ENCODE measurements around the gene EHMT1. TPM values are rescaled to one million over a fixed set of nuclear protein-coding genes. Genes with fewer than 3 reads are reported as not detected.

The EHMT1 gene
- total and polyA plus RNA-seq, 2 experiments from 2014 or later = 162 to 177 TPM

DNA sequence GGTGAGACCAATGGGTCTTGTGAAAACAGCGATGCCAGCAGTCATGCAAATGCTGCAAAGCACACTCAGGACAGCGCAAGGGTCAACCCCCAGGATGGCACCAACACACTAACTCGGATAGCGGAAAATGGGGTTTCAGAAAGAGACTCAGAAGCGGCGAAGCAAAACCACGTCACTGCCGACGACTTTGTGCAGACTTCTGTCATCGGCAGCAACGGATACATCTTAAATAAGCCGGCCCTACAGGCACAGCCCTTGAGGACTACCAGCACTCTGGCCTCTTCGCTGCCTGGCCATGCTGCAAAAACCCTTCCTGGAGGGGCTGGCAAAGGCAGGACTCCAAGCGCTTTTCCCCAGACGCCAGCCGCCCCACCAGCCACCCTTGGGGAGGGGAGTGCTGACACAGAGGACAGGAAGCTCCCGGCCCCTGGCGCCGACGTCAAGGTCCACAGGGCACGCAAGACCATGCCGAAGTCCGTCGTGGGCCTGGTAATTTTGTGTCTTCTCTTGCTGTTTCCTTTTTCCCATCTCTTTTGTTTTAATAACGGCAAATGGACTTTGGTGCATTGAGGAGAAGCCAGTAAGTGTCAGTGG, 98.0 kb downstream of the EHMT1 start (continued):
- TF ChIP-seq ZNF462 (CRISPR knock-in tag; IDR thresholded peaks at IDR 0.05) (no peak), NANOG (IDR thresholded peaks at IDR 0.05; ENCODE audit: borderline replicate concordance) (no peak), EZH2 (IDR thresholded peaks at IDR 0.05; ENCODE audit: low read depth, unreplicated experiment) (no peak), EZH2phosphoT487 (IDR thresholded peaks at IDR 0.05; ENCODE audit: unreplicated experiment) (no peak)
- TF ChIP-seq, protein P1, sequence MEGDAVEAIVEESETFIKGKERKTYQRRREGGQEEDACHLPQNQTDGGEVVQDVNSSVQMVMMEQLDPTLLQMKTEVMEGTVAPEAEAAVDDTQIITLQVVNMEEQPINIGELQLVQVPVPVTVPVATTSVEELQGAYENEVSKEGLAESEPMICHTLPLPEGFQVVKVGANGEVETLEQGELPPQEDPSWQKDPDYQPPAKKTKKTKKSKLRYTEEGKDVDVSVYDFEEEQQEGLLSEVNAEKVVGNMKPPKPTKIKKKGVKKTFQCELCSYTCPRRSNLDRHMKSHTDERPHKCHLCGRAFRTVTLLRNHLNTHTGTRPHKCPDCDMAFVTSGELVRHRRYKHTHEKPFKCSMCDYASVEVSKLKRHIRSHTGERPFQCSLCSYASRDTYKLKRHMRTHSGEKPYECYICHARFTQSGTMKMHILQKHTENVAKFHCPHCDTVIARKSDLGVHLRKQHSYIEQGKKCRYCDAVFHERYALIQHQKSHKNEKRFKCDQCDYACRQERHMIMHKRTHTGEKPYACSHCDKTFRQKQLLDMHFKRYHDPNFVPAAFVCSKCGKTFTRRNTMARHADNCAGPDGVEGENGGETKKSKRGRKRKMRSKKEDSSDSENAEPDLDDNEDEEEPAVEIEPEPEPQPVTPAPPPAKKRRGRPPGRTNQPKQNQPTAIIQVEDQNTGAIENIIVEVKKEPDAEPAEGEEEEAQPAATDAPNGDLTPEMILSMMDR (conservative IDR thresholded peaks at IDR 0.05; ENCODE audit: low read depth in 2 of 2) = no peak

DNA sequence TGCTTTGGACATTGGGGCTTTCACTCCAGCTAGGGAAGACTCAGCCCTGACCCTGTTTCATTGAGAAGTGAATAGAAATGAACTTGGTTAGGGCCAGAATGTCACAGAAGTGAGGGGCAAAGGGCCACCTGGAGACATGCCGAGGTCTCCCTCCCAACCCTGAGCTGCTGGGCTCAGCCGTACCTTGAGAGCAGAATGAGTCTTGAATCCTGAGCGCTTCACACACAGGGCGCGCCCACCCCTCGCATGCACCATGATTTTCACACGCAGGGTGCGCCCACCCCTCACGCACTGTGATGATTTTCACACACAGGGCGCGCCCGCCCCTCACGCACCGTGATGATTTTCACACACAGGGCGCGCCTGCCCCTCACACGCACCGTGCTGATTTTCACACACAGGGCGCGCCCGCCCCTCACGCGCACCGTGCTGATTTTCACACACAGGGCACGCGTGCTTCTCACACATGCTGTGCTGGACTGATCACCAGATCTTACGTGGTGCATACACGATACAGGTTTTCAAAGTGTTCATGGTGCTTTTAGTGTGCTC, 99.0 kb downstream of the EHMT1 start:
- peaks cover 9% of the 10 kb centered on the region for H4K20me1 ChIP-seq (replicated peaks; ENCODE audit: insufficient read depth)
- Mint-ChIP-seq H3K4me1 (peaks cover 13% of the 10 kb centered on the region), H3K36me3 (ENCODE audit: low read depth) (peaks cover 81% of the 10 kb centered on the region), H3K27me3 (ENCODE audit: insufficient read depth, low read depth, poor library complexity) (peaks cover 35% of the 10 kb centered on the region), H3K9me3 (peaks cover 51% of the 10 kb centered on the region), H3K27ac (no peak overlapping the region), H3K4me3 (no peak overlapping the region)
- no peak overlapping the region for H3K4me2 ChIP-seq
- ATAC-seq (no peak), DNase-seq (ENCODE audit: low spot score) (no peak)
- H3F3A ChIP-seq (replicated peaks; ENCODE audit: low read depth) = peaks cover 10% of the 10 kb centered on the region
- no peak overlapping the region for H3K27ac ChIP-seq (ENCODE audit: low read depth)
- peaks cover 16% of the 10 kb centered on the region; the same call in 1 of the 2 replicates for H3K36me3 ChIP-seq (ENCODE audit: insufficient read depth)
- no peaks in the 10 kb centered on the region for H3K9me2 ChIP-seq (ENCODE audit: insufficient read depth)
- H3K27me3 ChIP-seq (ENCODE audit: insufficient read depth) = no peaks in the 10 kb centered on the region
- H3K4me3 ChIP-seq = no peak overlapping the region
- TF ChIP-seq ZNF331 (CRISPR knock-in tag; IDR thresholded peaks at IDR 0.05; ENCODE audit: low read depth) = no peak
- no peak for TF ChIP-seq CREB1 (CRISPR knock-in tag; IDR thresholded peaks at IDR 0.05; ENCODE audit: low read depth)
- no peak for TF ChIP-seq NANOG (IDR thresholded peaks at IDR 0.05; ENCODE audit: borderline replicate concordance)
- TF ChIP-seq, protein P1 (conservative IDR thresholded peaks at IDR 0.05; ENCODE audit: low read depth in 2 of 2) = no peak
- no peak for TF ChIP-seq STAT1 (IDR thresholded peaks at IDR 0.05; ENCODE audit: unreplicated experiment)
- peaks cover 66% of the 10 kb centered on the region for H3K79me2 ChIP-seq (replicated peaks; ENCODE audit: insufficient read depth)
- H3K4me1 ChIP-seq (ENCODE audit: insufficient read depth) = no peaks in the 10 kb centered on the region
- no peak overlapping the region for H2AFZ ChIP-seq
